BLaER1 treated with 17β-estradiol and CSF1 and Interleukin-3, amounts not matched to agents 10 nM and 100 nM (cell line): ENCODE results near the gene GOLGA6L22.
"Not testable (repeated sequence)": the region's sequence is repeated elsewhere in the genome, so short reads cannot be mapped to it uniquely, and the experiment has no call there.

Experiments used
- H3K27ac ChIP-seq, 11 experiments: shearing (Covaris generic); formaldehyde crosslinking; 2 replicates each; pipeline ENCODE4 v1.8.1; 2022
- H3K27me3 ChIP-seq, 11 experiments: shearing (Covaris generic); formaldehyde crosslinking; 2 replicates each; pipeline ENCODE4 v1.8.1; 2022
- H3K36me3 ChIP-seq, 11 experiments: shearing (Covaris generic); formaldehyde crosslinking; 2 replicates each; pipeline ENCODE4 v1.8.1; 2022
- H3K4me1 ChIP-seq, 10 experiments: shearing (Covaris generic); formaldehyde crosslinking; 2 replicates each; pipeline ENCODE4 v1.8.1; 2022
- H3K4me2 ChIP-seq, 11 experiments: shearing (Covaris generic); formaldehyde crosslinking; 2 replicates each; pipeline ENCODE4 v1.8.1; 2022
- H3K4me3 ChIP-seq, 10 experiments: shearing (Covaris generic); formaldehyde crosslinking; 2 replicates each; pipeline ENCODE4 v1.8.1; 2022
- H3K9ac ChIP-seq, 11 experiments: shearing (Covaris generic); formaldehyde crosslinking; 2 replicates each; pipeline ENCODE4 v1.8.1; 2022
- H3K9me3 ChIP-seq, 11 experiments: shearing (Covaris generic); formaldehyde crosslinking; replicated peaks in 1 of 11; 2 replicates each; pipeline ENCODE4 v1.8.1; 2022
- H4K20me1 ChIP-seq, 11 experiments: shearing (Covaris generic); formaldehyde crosslinking; 2 replicates each; pipeline ENCODE4 v1.8.1; 2022

Gene GOLGA6L22

DNA sequence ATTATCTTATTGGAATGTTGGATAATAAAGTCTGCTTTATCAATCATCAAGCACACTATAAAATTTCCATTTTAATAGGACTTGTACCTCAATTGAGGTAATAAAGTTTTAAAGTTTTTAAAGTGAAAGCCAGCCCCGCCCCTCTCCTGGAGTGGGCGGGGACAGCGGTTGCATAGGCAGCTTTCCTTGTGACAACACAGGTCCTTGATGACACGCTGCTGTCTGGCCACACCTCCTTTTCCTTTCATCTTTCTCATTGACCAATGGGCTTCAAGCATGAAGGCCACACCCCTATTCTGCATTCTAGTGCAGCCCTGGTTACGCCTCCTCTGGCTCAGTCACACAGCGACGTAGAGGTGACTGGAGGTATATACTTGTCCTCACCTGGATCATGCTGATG lies at the start of gene GOLGA6L22:
Gene GOLGA6L22, plus strand, starts transcription at position 301 of the 400 bp plus-strand sequence. Its CDS starts 91 bp downstream, at position 392.
- not testable (repeated sequence) for H4K20me1 ChIP-seq, H3K27ac ChIP-seq, H3K4me2 ChIP-seq, H3K9ac ChIP-seq, H3K36me3 ChIP-seq, H3K4me1 ChIP-seq, H3K27me3 ChIP-seq, H3K4me3 ChIP-seq, H3K9me3 ChIP-seq

DNA sequence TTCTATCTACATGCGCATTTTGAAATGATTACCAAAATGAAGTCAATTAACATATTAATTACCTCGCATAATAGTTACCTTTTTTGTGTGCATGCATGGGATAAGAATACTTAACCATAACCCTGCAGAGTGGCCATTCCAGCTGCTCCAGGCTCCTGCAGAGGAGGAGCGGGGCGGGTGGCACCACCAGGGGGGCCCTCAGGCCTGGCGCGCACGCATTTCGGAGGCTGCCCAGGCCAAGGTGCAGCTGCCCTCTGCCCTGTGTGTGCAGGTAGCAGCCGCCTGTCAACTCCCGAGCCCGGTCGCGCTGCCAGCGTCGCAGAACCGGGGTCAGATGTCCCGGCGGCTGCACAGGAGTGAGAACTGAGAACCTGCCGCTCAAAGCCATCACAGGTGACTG lies 41.4 kb upstream of the GOLGA6L22 start:
- not testable (repeated sequence) for H3K4me1 ChIP-seq, H3K9me3 ChIP-seq, H3K9ac ChIP-seq, H3K4me3 ChIP-seq, H3K27ac ChIP-seq, H3K27me3 ChIP-seq, H4K20me1 ChIP-seq, H3K4me2 ChIP-seq, H3K36me3 ChIP-seq

DNA sequence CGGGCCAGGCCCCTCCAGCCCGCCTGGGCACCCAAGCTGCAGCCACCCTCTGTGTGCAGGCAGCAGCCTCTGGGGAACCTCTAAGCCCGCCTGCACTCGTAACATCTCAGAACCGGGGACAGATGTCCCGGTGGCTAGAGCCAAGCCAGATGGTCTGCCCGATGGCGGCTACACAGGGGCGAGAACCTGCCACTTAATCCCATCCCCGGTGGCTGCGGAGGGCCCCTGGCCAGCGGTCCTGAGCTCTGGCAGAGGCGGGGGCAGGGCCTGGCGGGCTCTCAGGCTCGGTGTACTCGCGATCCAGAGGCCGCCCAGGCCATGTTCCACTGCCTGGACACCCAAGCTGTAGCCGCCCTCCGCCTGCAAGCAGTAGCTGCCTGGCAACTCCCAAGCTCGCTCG lies 40.9 kb upstream of the GOLGA6L22 start:
- not testable (repeated sequence) for H3K27me3 ChIP-seq, H4K20me1 ChIP-seq, H3K4me3 ChIP-seq, H3K9ac ChIP-seq, H3K36me3 ChIP-seq, H3K4me1 ChIP-seq, H3K27ac ChIP-seq, H3K9me3 ChIP-seq, H3K4me2 ChIP-seq

GRCh38 chr15:22418212-22418611 lies 40.5 kb upstream of the GOLGA6L22 start:
- H4K20me1 ChIP-seq, H3K4me1 ChIP-seq, H3K27ac ChIP-seq, H3K4me2 ChIP-seq, H3K9ac ChIP-seq, H3K4me3 ChIP-seq, H3K27me3 ChIP-seq, H3K36me3 ChIP-seq, H3K9me3 ChIP-seq: not testable (repeated sequence)

DNA sequence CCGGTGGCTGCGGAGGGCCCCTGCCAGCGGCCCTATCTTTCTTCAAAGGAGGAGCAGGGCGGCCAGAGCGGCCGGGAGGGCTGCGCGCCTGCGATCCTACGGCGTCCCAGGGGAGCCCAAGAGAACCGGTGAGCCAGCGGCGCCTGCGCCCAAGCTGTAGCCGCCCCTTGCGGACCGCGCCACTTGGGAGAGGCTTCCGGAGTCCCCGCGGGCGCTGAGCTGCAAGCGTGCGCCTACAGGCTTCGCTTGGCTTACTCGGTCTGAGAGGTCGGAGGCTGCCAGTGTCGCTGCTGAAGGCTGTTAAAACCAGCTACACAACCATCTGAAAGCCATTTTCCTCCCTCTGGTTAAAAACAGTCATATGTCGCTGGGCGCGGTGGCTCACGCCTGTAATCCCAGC lies 40.0 kb upstream of the GOLGA6L22 start:
- not testable (repeated sequence) for H3K27me3 ChIP-seq, H4K20me1 ChIP-seq, H3K27ac ChIP-seq, H3K4me1 ChIP-seq, H3K4me2 ChIP-seq, H3K36me3 ChIP-seq, H3K9ac ChIP-seq, H3K9me3 ChIP-seq, H3K4me3 ChIP-seq

- not testable (repeated sequence) for H4K20me1 ChIP-seq, H3K4me3 ChIP-seq, H3K36me3 ChIP-seq, H3K9me3 ChIP-seq, H3K9ac ChIP-seq, H3K27me3 ChIP-seq, H3K4me1 ChIP-seq, H3K4me2 ChIP-seq, H3K27ac ChIP-seq
Measured at GRCh38 chr15:22420340-22420739, 38.4 kb upstream of the GOLGA6L22 start.

GRCh38 chr15:22429426-22429825 lies 29.3 kb upstream of the GOLGA6L22 start:
- not testable (repeated sequence) for H3K4me1 ChIP-seq, H3K27ac ChIP-seq, H4K20me1 ChIP-seq, H3K4me3 ChIP-seq, H3K9me3 ChIP-seq, H3K4me2 ChIP-seq, H3K27me3 ChIP-seq, H3K36me3 ChIP-seq, H3K9ac ChIP-seq

DNA sequence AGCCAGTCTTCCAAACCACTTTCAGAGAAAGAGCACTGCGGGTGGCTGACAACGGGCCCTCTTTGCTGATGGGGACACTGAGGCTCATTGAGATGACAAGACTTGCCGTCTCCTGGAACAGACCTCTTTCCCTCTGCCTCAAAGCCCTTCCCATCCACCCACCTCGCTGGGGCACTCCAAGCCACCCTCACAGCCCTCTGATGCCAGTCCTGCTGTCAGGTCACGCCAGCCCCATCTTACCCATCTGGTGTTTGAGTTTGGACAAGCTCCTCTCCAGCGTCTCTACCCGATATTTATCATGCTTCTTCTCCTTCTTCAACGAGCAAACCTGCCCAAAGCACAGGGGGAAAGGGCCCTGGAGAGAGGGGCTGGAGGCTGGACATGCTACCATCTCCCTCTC lies 27.0 kb upstream of the GOLGA6L22 start:
- not testable (repeated sequence) for H3K27ac ChIP-seq, H3K9me3 ChIP-seq, H3K4me3 ChIP-seq, H3K4me1 ChIP-seq, H3K4me2 ChIP-seq, H3K36me3 ChIP-seq, H4K20me1 ChIP-seq, H3K27me3 ChIP-seq, H3K9ac ChIP-seq

DNA sequence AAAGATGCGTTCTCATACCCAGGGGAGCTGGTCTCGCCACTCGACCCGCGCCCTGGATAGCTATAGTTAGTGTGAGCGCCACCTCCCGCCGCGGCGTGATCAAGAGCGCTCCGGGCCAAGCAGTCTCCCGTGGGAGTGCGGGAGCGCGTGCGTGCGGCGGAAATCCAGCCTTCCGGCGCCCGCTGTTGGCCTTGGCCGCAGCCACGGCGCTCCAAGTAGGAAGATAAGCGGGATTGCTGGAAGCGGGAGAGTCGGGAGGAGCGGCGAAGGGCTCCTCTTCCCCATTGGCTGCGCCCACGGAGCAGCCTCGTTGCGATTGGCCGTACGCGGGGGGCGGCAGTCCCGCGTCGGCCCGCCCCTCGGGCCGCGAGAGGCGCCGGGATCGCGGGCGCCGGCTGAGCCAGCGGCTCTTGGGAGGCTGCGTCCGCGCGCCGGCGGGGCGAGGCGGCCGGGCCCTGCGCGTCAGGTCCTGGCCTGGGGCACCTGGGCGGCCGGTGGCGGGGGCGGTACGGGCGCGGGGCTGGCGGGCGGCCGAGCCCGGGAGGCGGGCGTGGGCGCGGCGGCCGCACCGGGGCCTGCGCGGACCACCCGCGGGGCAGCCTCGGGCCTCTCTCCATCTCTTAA lies 35.9 kb downstream of the GOLGA6L22 start:
- peak overlapping the region in 6 of 11 experiments; percentile 41 to 52 (median 44); a peak in 3 of 22 replicates for H3K9ac ChIP-seq
- not testable (repeated sequence) for H3K27me3 ChIP-seq, H3K4me1 ChIP-seq, H3K9me3 ChIP-seq, H3K4me2 ChIP-seq, H4K20me1 ChIP-seq, H3K36me3 ChIP-seq
- peak overlapping the region in 3 of 11 experiments; percentile 32 to 40 (median 37); a peak in 2 of 22 replicates for H3K27ac ChIP-seq
- H3K4me3 ChIP-seq = peak overlapping the region; percentile 35 to 63 (median 50)

DNA sequence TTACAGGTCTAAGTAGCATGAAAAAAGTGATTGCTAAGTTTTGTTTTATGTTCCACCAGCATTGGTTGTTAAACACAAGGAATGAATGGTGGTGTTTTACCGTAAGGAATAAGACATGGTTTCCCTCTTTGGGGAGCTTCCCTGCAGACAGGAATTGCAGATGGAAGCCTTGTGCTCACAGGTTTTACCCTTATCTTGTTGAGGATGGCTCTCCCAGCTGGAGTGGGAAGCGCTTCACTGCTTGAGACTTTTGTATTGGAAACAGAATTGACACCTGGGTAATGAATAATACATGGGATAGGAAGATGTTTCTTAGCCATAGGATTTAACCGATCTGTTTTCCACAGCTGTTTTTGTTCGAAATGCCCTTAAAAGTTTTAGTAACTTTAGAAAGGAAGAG lies 38.5 kb downstream of the GOLGA6L22 start:
- not testable (repeated sequence) for H3K4me2 ChIP-seq

DNA sequence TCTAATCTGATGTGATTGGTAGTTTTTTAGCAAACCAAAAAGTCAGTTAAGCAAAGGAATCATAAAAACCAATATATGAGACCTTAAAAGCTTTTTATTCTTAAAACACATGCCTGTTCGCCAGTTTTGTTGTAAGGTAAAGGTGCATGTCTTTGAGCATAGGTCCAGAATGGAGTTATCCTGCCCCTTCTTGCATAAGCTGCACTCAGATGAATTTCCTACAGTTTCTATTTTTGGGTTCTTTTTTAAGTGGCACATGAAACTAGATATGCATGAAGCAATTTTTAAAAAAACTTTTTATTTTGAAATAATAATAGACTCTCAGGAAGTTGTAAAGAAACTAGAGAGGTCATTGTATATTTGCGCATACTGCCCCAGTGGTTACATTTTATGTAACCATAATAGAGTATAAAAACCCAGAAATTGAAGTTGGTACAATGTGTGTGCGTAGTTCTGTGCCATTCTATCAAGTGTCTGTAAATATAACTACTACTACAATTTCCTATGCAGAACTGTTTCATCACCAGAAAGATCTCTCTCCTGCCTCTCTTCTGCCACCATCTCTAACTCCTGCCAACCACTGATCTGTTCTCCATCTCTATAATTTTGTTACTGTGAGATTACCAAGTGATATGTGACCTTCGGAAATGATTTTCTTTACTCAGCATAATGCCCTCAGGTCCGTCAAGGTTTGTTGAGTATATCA lies 39.7 kb downstream of the GOLGA6L22 start:
- not testable (repeated sequence) for H3K4me2 ChIP-seq, H3K27ac ChIP-seq, H4K20me1 ChIP-seq, H3K9ac ChIP-seq, H3K4me3 ChIP-seq, H3K27me3 ChIP-seq, H3K4me1 ChIP-seq, H3K9me3 ChIP-seq, H3K36me3 ChIP-seq

More for the DNA sequence above, 38.5 kb downstream of the GOLGA6L22 start:
- not testable (repeated sequence) for H3K27me3 ChIP-seq, H3K27ac ChIP-seq, H3K36me3 ChIP-seq, H3K9ac ChIP-seq, H3K4me3 ChIP-seq, H3K9me3 ChIP-seq, H3K4me1 ChIP-seq, H4K20me1 ChIP-seq

DNA sequence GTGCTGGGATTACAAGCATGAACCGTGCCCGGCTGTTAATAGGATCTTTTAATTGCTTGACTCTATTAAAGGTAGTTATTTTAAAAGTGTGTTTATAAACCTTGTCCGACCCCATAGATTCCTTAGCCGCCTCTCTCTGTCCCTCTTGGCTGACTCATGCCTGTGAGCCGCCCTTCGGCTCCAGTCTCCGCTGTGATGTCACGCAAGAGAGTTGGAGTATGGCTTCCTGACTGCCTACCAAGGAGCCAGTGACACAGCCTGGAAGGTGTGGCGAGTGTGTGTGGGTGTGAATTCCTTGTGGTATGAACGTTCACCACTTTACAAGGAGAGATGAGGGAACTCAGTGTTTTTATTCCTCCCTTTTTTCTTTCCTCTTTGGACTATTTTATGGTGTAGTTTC lies 43.6 kb downstream of the GOLGA6L22 start:
- H3K27me3 ChIP-seq, H3K4me1 ChIP-seq, H3K27ac ChIP-seq, H3K9ac ChIP-seq, H3K4me2 ChIP-seq, H4K20me1 ChIP-seq, H3K4me3 ChIP-seq, H3K9me3 ChIP-seq, H3K36me3 ChIP-seq: not testable (repeated sequence)

DNA sequence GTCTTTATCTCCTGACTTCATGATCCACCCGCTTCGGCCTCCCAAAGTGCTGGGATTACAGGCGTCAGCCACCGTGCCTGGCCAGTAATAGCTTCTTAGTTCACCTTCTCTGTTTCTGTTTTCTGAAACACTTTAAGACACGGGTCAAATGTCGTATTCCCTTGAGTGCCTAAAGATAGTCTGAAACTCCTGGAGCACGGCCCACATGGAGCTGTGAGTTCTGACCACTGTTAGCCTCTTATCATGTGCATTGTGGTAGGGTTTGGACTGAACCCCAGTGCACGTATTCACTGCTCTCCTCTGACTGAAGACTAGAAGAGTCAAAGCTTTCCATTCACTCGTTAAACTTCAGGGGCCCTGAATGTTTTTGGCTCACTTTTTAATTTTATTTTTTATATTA lies 48.3 kb downstream of the GOLGA6L22 start:
- H3K4me2 ChIP-seq, H3K9me3 ChIP-seq, H4K20me1 ChIP-seq: not testable (repeated sequence)

GRCh38 chr15:22516140-22516539 lies 57.4 kb downstream of the GOLGA6L22 start:
- not testable (repeated sequence) for H4K20me1 ChIP-seq, H3K4me1 ChIP-seq, H3K4me2 ChIP-seq, H3K9ac ChIP-seq, H3K27me3 ChIP-seq, H3K36me3 ChIP-seq, H3K9me3 ChIP-seq, H3K4me3 ChIP-seq, H3K27ac ChIP-seq

More for the DNA sequence above, 48.3 kb downstream of the GOLGA6L22 start:
- H3K9ac ChIP-seq, H3K27me3 ChIP-seq, H3K27ac ChIP-seq, H3K36me3 ChIP-seq, H3K4me3 ChIP-seq, H3K4me1 ChIP-seq: not testable (repeated sequence)
